PC-3 (cell line): ENCODE measurements around the gene C3orf18. TPM values are rescaled to one million over a fixed set of nuclear protein-coding genes. Genes with fewer than 3 reads are reported as not detected.

ENCODE experiments used
- ATAC-seq: fragments of 200-7000 bp; cut with Tn5 transposase; 2 replicates; pipeline ENCODE4 v1.9.1; 2020; ENCODE audit warnings: mild to moderate bottlenecking, moderate library complexity
- BruUV-seq: library from RNA; stranded (reverse); fragments of 400-500 nt; replicated peaks from 2 replicates; lab custom pipeline; 2021; lab: Mats Ljungman, UMichigan
- CTCF ChIA-PET: fragments of 300-600 bp; sonication (Branson Sonifier 250); formaldehyde crosslinking; loops from one replicate; lab custom pipeline; 2022; ENCODE audit warnings: antibody characterized with exemption; lab: Charles Lee
- POLR2A ChIA-PET: fragments of 300-600 bp; sonication (Branson Sonifier 250); formaldehyde crosslinking; loops from one replicate; lab custom pipeline; 2022; ENCODE audit warnings: antibody characterized with exemption; ENCODE audit not compliant: unreplicated experiment; lab: Charles Lee
- DNase-seq: peaks from one replicate; pipeline ENCODE4 v3.0.0-alpha.2; 2015
- H2AFZ ChIP-seq: fragments of 300-600 bp; sonication (generic); 2 replicates; pipeline ENCODE4 v1.6.0; 2016; ENCODE audit warnings: antibody characterized with exemption, low read length
- H3F3A ChIP-seq: fragments of 300-600 bp; sonication (generic); one replicate; pipeline ENCODE4 v1.6.0; 2017; ENCODE audit warnings: antibody characterized with exemption, low read length, control low read depth, mild to moderate bottlenecking; ENCODE audit not compliant: unreplicated experiment
- H3K27ac ChIP-seq: fragments of 300-600 bp; sonication (generic); 2 replicates; pipeline ENCODE4 v1.5.1; 2016; ENCODE audit warnings: mild to moderate bottlenecking, low read length
- H3K27me3 ChIP-seq: fragments of 300-600 bp; sonication (generic); 2 replicates; pipeline ENCODE4 v1.6.1; 2016; ENCODE audit warnings: low read length, mixed read lengths
- H3K36me3 ChIP-seq: fragments of 300-600 bp; sonication (generic); 2 replicates; pipeline ENCODE4 v1.6.1; 2016; ENCODE audit warnings: low read depth, mixed run types, low read length, mixed read lengths
- H3K4me1 ChIP-seq: fragments of 300-600 bp; sonication (generic); 2 replicates; pipeline ENCODE4 v1.5.1; 2016; ENCODE audit warnings: low read length; ENCODE audit not compliant: insufficient read depth
- H3K4me2 ChIP-seq: fragments of 300-600 bp; sonication (generic); 2 replicates; pipeline ENCODE4 v1.6.0; 2016; ENCODE audit warnings: low read length
- H3K4me3 ChIP-seq: fragments of 300-600 bp; sonication (generic); 2 replicates; pipeline ENCODE4 v1.5.1; 2016; ENCODE audit warnings: mild to moderate bottlenecking, low read length, mixed read lengths
- H3K79me2 ChIP-seq: fragments of 300-600 bp; sonication (generic); 2 replicates; pipeline ENCODE4 v1.6.1; 2017; ENCODE audit warnings: low read length, mixed read lengths
- H3K9ac ChIP-seq: fragments of 300-600 bp; sonication (generic); 2 replicates; pipeline ENCODE4 v1.6.0; 2016; ENCODE audit warnings: mild to moderate bottlenecking, low read length
- H3K9me2 ChIP-seq: fragments of 300-600 bp; sonication (generic); replicated peaks from 2 replicates; pipeline ENCODE4 v1.6.1; 2016; ENCODE audit warnings: mixed run types, low read length, mixed read lengths
- H3K9me3 ChIP-seq: fragments of 300-600 bp; sonication (generic); 2 replicates; pipeline ENCODE4 v1.6.1; 2016; ENCODE audit warnings: low read length, mixed read lengths
- H4K20me1 ChIP-seq: fragments of 300-600 bp; sonication (generic); 2 replicates; pipeline ENCODE4 v1.6.1; 2016; ENCODE audit warnings: low read length, mixed read lengths
- EZH2 ChIP-seq: fragments of 300-600 bp; sonication (generic); IDR thresholded peaks from one replicate; pipeline ENCODE4 v1.6.1; 2017; ENCODE audit warnings: antibody characterized with exemption, mild to moderate bottlenecking, low read length; ENCODE audit not compliant: unreplicated experiment
- EZH2phosphoT487 ChIP-seq: fragments of 300-600 bp; sonication (generic); IDR thresholded peaks from 2 replicates; pipeline ENCODE4 v1.6.1; 2018; ENCODE audit warnings: mild to moderate bottlenecking, antibody characterized with exemption, low read length, borderline replicate concordance
- intact Hi-C: fragments of 100-400 bp; cut with micrococcal nuclease; formaldehyde crosslinking; loops from 2 replicates; pipeline ENCODE4 v1.9.0; 2023
- total RNA-seq: library from RNA; depleted of rRNA; stranded (reverse); fragments of >200 nt; gene quantifications from 2 replicates; pipeline ENCODE4 v1.2.3, GENCODE V29; 2014
- TF ChIP-seq, protein P1 (sequence below): fragments of 300-600 bp; sonication (generic); conservative IDR thresholded peaks from 2 replicates; pipeline ENCODE4 v1.5.1; 2017; ENCODE audit warnings: antibody characterized with exemption, low read depth, mild to moderate bottlenecking, low read length

The C3orf18 gene
- total RNA-seq, 1 experiment from 2014 or later = 31.2 TPM

DNA sequence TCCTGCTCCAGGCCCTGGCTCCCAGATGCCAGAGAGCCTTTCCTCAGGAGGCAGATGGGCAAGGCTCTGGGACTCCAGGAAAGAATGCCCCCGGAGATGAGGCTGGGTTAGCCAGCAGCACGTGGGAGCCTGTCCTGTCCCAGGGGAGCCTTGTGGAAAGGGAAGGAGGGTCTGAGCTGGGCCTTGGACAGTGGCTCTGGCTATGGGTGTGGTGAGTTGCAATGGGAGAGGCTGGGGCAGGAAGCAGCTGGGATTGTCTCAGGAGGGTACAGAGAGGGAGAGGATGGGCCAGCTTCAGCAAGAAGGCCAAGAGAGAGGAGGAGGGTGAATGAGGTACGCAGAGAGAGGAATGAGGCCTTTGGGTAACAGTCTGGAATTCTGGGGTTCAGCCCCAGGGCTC is 46.7 kb downstream of the C3orf18 start:
- H3K9me2 ChIP-seq = no peaks in the 10 kb centered on the region
- no peak for ATAC-seq
- TF ChIP-seq EZH2phosphoT487 (no peak), EZH2 (no peak)
- TF ChIP-seq, protein P1, sequence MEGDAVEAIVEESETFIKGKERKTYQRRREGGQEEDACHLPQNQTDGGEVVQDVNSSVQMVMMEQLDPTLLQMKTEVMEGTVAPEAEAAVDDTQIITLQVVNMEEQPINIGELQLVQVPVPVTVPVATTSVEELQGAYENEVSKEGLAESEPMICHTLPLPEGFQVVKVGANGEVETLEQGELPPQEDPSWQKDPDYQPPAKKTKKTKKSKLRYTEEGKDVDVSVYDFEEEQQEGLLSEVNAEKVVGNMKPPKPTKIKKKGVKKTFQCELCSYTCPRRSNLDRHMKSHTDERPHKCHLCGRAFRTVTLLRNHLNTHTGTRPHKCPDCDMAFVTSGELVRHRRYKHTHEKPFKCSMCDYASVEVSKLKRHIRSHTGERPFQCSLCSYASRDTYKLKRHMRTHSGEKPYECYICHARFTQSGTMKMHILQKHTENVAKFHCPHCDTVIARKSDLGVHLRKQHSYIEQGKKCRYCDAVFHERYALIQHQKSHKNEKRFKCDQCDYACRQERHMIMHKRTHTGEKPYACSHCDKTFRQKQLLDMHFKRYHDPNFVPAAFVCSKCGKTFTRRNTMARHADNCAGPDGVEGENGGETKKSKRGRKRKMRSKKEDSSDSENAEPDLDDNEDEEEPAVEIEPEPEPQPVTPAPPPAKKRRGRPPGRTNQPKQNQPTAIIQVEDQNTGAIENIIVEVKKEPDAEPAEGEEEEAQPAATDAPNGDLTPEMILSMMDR = no peak
- no peak overlapping the region for H3K9ac ChIP-seq
- H3F3A ChIP-seq = no peaks in the 10 kb centered on the region
- ChIA-PET POLR2A (no interaction called here), CTCF (no interaction called here)
- DNase-seq = no peak
- no peaks in the 10 kb centered on the region for H3K4me1 ChIP-seq
- H3K36me3 ChIP-seq = no peaks in the 10 kb centered on the region
- H2AFZ ChIP-seq = no peak overlapping the region
- H3K79me2 ChIP-seq = no peaks in the 10 kb centered on the region
- H3K9me3 ChIP-seq = no peaks in the 10 kb centered on the region
- H3K27me3 ChIP-seq = peaks cover 9% of the 10 kb centered on the region; the same call in 1 of the 2 replicates
- BruUV-seq = no TSS peak
- no peaks in the 10 kb centered on the region for H4K20me1 ChIP-seq
- no peak overlapping the region for H3K27ac ChIP-seq
- intact Hi-C loops = no loop called here
- H3K4me2 ChIP-seq = no peak overlapping the region
- H3K4me3 ChIP-seq = no peak overlapping the region

DNA sequence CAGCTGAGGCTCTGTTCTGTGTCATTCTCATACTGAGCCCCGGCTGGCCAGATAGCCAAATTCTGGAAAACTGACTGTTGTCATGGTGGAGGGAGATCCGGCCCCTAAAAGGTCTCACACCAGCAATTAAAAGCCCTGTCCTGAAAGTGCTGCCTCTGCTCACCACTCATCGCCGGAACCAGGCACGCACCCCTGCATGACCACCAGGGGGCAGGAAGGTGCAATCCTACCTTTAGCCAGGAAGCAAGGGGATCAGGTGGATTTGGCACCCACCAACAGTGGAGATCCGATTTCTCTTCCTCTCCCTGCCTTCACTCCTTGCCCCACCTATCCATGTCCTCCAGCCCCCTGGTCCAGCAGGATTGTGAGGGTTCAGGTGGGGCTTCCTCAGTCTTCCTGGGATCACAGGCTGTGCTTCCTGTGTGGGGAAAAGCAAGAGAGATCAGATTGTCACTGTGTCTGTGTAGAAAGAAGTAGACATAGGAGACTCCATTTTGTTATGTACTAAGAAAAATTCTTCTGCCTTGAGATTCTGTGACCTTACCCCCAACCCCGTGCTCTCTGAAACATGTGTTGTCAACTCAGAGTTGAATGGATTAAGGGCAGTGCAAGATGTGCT is 48.0 kb downstream of the C3orf18 start:
- intact Hi-C loops = loop anchor here (1.0 to 2.0 kb wide), 2 partner anchors 23 to 853 kb away; no protein-coding TSS in a partner anchor
- H3K36me3 ChIP-seq = no peaks in the 10 kb centered on the region
- H3K79me2 ChIP-seq = no peaks in the 10 kb centered on the region
- H3K4me2 ChIP-seq = no peak overlapping the region
- H3K9me2 ChIP-seq = no peaks in the 10 kb centered on the region
- POLR2A ChIA-PET = no interaction called here
- no peaks in the 10 kb centered on the region for H3K4me1 ChIP-seq
- H3K9me3 ChIP-seq = no peaks in the 10 kb centered on the region
- no TSS peak for BruUV-seq
- peaks cover 9% of the 10 kb centered on the region; the same call in 1 of the 2 replicates for H3K27me3 ChIP-seq
- H3F3A ChIP-seq = no peaks in the 10 kb centered on the region
- H3K27ac ChIP-seq = no peak overlapping the region
- ATAC-seq (peak; percentile 91), DNase-seq (peak; percentile 77)
- no peak overlapping the region for H3K4me3 ChIP-seq
- CTCF ChIA-PET = no interaction called here
- H4K20me1 ChIP-seq = no peaks in the 10 kb centered on the region
- H2AFZ ChIP-seq = no peak overlapping the region
- H3K9ac ChIP-seq = no peak overlapping the region
- TF ChIP-seq, protein P1 = peak; percentile 93
- no peak for TF ChIP-seq EZH2
- no peak for TF ChIP-seq EZH2phosphoT487

DNA sequence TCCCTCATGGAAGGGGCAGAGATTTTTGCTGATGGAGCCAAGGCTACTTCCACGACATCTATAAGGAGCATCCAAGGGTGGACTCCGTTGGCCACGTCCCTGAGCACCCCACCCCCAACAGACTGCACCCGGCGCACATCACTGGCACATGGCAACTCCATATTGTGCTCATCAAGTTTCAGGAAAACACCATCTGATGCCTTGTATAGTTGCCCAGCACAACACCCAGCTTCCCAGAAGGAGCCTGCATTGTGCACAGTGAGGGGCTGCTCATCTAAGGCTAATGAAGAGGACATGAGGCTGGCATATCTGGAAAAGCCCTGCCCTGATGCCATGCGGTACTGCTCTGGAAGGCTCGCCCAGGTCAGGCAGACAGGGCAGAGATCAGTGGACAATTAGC is 49.1 kb downstream of the C3orf18 start:
- Histone ChIP-seq H3F3A (no peaks in the 10 kb centered on the region), H3K27ac (no peak overlapping the region), H3K4me1 (no peaks in the 10 kb centered on the region), H3K9ac (no peak overlapping the region), H3K27me3 (peaks cover 13% of the 10 kb centered on the region; the same call in 1 of the 2 replicates), H3K9me2 (no peaks in the 10 kb centered on the region), H2AFZ (no peak overlapping the region), H3K36me3 (no peaks in the 10 kb centered on the region), H4K20me1 (no peaks in the 10 kb centered on the region), H3K79me2 (no peaks in the 10 kb centered on the region), H3K9me3 (no peaks in the 10 kb centered on the region), H3K4me3 (no peak overlapping the region), H3K4me2 (no peak overlapping the region)
- BruUV-seq = no TSS peak
- ATAC-seq = no peak
- ChIA-PET POLR2A (interaction anchor here (0.6 kb wide), 1 partner anchor 84 kb away, joined by 16 read pairs; no protein-coding TSS in a partner anchor), CTCF (interaction anchor here (0.6 to 0.7 kb wide), 3 partner anchors 28 to 132 kb away, joined by 4 to 9 read pairs (median 8); no protein-coding TSS in a partner anchor)
- TF ChIP-seq EZH2phosphoT487 (no peak), EZH2 (no peak)
- TF ChIP-seq, protein P1 = no peak
- intact Hi-C loops = loop anchor here (2.0 kb wide), 1 partner anchor 854 kb away; no protein-coding TSS in a partner anchor
- no peak for DNase-seq
